HG03469 (cell line): ENCODE data around the gene PRSS8.
"Not testable (repeated sequence)": the region's sequence is repeated elsewhere in the genome, so short reads cannot be mapped to it uniquely, and the experiment has no call there.

Source experiments
- ATAC-seq: cut with Tn5 transposase; IDR thresholded peaks from one replicate; pipeline ENCODE4 v1.9.1; 2021; ENCODE audit warnings: mild to moderate bottlenecking, moderate library complexity, moderate number of reproducible peaks; ENCODE audit not compliant: unreplicated experiment

The PRSS8 gene

DNA sequence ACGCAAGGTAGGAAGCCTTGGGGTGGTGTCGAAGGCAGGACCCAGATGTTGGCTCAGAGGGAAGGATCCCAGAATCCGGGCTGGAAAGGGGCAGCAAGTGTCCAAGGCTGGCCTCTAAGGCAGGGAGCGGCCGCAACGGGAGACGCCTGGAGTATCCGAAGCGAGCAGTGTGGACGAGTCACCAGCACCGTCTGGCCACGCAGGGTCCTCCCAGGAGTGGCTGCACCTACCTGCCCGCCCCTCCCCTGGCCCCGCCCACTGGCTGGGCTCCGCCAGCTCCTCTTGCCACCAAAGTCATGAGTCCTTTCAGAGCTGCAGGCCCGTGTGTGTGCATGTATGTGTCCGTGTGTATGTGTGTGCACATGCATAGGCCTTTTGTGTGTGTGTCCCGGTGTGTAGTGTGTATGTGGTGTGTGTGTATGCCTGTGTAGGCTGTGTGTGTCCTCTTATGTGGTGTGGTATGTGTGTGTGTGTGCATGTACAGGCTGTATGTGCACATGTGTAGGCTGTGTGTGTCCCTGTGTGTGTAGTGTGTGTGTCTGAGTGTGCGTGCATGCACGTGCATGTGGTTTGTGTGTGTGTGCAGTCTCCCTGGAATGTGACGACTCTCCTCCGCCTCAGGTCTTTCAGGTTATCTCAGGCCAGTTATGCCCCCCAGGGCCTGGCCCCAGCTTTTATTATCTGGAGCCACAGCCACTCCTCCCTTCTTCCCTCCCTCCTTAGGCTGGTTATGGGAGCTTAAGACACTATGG is at the start of gene PRSS8:
Gene PRSS8 (minus strand): TSS at position 193 of the 752 bp plus-strand sequence. CDS start 229 bp downstream, outside the sequence.
- ATAC-seq: no peak

DNA sequence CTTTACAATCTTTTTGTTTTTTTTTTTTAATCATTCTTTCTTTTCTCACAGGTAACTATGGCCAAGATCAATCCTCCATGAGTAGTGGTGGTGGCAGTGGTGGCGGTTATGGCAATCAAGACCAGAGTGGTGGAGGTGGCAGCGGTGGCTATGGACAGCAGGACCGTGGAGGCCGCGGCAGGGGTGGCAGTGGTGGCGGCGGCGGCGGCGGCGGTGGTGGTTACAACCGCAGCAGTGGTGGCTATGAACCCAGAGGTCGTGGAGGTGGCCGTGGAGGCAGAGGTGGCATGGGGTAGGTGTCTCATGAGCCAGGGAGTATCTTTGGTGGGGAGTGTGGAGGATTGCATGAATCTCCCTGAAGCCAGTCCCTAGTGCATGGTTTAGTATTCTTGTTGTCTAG is 49.4 kb upstream of the PRSS8 start:
- no peak for ATAC-seq

DNA sequence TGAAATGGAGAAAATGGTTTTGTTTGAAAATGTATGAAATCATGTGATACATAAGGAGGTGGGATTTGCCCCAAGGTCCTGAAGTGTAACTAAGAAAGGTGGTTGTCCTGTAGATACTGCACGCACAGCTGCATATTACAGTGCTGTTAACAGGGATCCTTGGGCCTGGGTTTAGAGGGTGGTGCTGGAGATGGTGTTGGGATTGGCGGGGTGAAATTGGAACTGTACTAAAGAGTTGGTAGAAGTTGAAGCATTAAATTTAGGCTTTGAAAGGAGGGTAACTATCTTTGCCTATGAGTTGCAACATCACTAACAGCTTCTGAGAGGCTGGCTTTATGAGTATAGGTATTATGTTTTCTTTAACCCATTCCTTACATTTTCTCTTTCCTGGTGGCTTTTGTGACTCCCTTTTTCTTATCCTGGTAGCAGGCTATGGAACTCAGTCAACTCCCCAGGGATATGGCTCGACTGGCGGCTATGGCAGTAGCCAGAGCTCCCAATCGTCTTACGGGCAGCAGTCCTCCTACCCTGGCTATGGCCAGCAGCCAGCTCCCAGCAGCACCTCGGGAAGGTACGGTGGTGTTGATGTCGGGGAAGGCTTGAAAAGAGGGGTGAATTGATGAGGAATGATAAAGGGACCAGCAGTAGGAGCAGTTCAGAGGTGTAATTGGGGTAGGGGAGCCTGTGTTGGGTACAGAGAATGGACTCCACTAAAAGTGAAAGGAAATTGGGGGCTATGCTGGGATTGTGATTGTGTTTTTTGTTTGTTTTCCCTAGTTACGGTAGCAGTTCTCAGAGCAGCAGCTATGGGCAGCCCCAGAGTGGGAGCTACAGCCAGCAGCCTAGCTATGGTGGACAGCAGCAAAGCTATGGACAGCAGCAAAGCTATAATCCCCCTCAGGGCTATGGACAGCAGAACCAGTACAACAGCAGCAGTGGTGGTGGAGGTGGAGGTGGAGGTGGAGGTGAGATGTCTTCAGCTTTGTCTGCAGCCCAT is 48.2 kb upstream of the PRSS8 start:
- ATAC-seq: no peak

DNA sequence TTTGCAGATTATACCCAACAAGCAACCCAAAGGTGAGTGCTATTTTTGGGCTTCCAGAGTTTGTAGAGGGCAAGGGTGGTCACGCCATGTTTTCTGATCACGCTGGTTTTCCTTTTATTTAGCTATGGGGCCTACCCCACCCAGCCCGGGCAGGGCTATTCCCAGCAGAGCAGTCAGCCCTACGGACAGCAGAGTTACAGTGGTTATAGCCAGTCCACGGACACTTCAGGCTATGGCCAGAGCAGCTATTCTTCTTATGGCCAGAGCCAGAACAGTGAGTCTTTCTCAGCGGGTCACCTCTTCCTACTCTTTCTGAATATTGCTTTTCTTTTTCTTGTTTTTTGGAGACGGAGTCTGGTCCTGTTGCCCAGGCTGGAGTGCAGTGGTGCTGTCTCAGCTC is 46.9 kb upstream of the PRSS8 start:
- no peak for ATAC-seq

DNA sequence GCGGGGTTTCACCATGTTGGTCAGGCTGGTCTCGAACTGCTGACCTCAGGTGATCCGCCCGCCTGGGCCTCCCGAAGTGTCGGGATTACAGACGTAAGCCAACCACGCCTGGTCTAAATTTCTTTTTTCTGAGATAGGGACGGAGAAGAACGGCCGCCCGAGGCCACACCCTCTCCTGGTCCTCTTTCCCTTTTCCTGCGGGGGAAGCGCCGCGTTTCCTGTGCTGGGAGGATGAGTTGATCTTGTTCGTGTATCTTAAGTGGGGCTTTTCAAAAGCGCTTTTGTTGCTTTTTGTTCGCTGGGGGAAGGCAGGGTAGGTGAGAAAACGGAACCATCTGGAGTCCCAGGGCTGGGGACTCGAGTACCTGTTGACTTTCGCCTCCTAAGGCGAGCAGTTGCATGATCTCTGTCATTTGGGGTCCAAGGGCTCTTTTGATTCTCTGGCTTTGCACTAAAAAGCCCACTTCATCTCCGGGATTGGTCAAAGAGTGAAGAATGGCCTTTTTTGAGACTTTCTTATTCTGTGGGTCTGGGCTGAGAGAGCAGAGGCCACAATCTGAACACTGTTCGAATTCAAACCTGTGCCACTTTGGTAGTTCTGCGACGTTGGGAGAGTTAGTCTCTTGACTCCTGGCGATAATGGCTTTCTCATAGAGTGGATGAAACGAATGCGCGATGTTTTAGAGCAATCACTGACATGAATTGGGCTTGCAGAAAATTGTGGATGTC is 45.7 kb upstream of the PRSS8 start:
- ATAC-seq: no peak

DNA sequence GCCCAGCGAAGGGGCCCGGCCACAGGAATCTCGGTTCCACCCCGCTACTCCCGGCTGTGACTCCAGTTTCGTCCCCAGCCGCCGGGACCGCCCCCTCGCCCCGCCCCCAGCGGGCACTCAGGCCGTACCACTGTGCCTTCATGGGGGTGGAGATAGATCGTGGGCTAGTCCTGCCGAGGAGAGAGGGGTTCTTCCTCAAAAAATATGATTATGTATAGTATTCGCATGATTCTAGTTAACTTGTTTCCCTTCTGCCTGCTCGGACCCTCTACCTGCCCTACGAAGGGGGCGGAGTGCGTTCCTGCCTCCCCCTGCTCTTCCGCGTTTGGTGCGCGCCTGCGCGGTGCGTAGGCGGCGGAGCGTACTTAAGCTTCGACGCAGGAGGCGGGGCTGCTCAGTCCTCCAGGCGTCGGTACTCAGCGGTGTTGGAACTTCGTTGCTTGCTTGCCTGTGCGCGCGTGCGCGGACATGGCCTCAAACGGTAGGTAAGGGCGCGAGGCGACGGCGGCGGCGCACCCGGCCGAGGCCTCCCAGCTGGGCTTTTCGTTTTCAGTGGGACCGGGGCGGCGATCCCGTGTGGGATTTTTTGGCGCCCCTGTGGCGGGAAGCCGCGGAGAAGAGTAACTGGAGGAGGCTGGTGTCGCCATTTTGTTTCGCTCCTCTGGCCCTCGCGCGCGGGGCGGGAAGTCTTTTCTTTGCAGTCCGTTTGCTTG is 44.4 kb upstream of the PRSS8 start, which contains the start of gene FUS:
Gene FUS (plus strand): TSS at position 393 of the 713 bp plus-strand sequence. CDS start 76 bp downstream, at position 469.
- ATAC-seq: peak; percentile 41

DNA sequence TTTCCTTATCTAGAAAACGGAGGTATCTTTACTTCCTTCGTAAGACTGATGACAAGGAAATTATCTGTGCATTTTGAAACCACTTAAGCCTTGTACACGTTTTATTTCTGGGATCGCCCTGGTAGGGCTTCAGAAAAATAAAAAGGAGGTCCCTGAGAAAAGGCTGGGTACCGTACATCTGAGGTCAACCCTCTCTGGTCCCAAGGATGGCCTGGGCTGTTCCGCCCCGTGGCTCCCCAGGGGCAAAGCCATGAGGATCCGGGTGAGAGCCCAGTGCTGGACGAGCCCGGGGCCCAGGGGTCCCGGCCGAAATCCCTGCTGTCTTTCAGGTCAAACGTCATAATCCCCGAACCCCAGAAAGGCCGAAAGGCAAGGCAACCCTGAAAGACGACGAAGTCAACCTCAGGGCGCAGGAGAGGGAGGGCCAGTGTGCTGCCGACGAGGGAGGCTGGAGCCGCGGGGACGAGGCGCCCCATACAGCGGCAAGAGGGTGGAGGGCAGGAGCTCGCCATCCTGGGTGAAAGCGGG is 43.8 kb upstream of the PRSS8 start:
- peak; percentile 2 for ATAC-seq

DNA sequence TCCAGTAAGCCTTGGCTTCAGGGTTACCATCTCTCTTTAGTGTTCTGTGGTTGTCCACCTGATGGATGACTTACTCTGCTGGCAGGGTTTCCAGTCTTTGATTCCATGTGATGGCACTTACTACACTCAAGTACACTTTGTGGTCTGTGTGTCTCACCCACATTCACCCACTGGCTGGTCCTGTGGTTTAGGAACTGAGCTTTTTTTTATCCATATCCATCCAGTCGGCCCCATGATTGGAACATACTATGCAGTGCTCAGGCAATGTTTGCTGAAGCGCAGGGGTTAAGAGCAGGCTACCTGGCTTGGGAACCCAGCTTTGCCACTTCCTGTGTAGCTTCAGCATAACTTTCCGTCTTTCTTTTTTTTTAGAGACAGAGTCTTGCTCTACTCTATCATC is 41.6 kb upstream of the PRSS8 start:
- no peak for ATAC-seq

DNA sequence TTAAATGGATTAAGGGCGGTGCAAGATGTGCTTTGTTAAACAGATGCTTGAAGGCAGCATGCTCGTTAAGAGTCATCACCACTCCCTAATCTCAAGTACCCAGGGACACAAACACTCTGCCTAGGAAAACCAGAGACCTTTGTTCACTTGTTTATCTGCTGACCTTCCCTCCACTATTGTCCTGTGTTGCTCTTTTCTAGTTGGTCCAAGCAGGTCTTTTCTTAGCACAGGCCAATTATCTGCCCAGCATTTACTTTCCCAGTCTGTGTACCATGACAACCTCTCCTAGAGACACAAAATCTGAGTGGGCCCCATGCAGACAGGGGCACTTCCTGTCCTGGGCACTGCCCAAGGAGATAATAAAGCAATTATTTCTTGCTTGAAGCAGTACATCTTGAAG is 34.5 kb upstream of the PRSS8 start:
- ATAC-seq: not testable (repeated sequence)

DNA sequence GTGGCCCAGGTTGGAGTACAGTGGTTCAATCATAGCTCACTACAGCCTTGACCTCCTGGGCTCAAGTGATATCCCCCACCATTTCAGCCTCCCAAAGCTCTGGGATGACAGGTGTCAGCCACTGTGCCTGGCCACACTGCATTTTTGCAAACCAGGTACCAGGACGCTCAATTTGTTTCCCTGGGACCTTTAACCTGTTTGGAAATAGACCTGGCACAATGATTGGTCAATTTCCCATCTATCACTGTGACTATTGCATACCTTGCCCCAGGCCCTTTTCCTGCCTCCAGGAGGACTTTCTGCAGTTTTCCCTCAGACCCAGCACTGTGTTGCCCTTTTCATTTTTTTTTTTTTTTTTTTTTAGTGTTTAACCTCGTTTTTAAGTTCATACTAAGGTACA is 33.3 kb upstream of the PRSS8 start:
- ATAC-seq: no peak

DNA sequence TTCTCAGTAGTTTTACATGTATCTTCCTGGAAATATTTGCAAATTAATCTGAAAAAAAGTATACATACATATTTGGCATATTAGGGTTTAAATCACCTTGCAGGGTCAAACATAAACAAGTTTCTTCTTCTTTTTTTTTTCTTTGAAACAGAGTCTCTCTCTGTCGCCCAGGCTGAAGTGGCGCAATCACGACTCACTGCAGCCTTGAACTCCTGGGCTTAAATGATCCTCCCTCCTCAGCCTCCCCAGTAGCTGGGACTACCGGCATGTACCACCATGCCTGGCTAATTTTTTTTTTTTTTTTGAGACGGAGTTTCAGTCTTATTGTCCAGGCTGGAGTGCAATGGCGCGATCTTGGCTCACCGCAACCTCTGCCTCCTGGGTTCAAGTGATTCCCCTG is 31.8 kb upstream of the PRSS8 start:
- ATAC-seq: no peak

DNA sequence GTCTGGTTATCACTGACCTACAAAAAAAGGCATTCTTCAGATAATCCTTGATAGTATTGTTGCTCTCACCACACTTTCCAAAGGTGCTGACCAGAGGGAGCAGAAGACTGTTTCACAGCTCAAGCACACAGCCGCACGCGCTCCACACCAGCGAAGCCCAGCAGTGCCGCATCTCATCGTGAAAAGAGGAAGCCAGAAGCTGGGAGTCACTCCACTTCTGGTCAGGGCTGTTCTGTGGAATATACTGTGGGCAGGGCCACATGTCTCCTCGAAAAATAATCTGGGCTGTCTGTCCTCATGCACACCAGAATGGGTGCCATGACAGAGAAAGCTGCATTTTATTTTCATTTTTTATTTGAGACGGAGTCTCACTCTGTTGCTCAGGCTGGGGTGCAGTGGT is 21.6 kb upstream of the PRSS8 start:
- no peak for ATAC-seq

DNA sequence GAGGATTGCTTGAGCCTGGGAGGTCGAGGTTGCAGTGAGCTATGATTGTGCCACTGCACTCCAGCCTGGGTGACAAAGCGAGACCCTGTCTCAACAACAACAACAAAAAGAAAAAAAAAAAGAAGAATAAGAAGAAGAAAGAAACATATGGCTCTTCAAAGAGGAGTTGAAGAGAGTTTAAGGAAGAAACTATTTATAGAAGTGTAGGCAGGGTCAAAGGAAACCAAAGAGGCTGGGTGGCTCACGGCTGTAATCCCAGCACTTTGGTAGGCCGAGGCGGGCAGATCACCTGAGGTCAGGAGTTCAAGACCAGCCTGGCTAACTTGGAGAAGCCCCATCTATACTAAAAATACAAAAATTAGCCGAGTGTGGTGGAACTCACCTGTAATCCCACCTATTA is 15.4 kb upstream of the PRSS8 start:
- not testable (repeated sequence) for ATAC-seq

DNA sequence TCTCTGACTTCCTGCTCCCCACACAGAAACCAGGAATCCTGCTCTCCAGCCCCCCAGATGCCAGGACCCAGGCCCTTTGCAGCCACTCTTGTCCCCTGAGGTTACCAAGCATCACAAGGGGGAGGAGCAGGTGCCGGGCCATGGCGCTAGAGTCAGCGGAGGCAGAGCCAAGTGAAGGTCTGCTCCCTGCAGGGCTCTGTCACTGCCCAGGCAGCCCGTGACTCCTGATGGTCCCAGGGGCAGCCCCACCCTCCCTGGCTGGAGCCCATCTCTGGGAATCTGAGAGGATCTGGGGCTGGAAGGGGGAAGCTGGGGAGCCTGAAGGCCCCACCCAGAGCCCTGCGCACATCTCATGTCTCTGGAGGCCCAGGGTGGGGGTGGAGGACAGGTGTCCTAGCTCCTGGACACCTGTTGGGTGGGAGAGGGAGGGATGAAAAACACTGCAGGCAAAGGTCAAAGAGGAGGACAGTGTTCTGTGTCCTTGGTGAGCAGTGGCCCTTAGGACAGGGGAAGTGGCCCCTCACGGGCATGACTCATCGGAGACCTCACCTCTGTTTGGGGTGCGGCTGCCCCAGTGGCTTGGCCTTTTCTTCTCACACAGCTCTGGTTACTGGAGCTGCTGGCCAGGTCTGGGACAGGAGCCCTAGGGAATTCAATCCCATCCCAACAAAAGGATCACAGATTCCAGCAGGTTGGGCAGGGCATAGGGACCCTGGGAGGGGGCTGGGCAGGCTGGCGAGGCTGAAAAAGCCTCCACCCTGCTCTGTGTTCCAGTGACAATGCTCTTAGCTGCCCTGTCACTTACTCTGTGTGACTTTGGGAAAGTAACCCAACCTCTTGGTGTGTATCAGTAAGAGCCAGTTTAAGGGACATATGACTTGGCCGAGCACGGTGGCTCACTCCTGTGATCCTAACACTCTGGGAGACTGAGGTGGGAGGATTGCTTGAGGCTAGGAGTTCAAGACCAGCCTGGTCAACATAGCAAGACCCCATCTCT is 14.7 kb upstream of the PRSS8 start, which contains the start of gene PRSS36:
Gene PRSS36 (minus strand): TSS at position 173 of the 997 bp plus-strand sequence. CDS start 31 bp downstream, at position 142.
- ATAC-seq: no peak

DNA sequence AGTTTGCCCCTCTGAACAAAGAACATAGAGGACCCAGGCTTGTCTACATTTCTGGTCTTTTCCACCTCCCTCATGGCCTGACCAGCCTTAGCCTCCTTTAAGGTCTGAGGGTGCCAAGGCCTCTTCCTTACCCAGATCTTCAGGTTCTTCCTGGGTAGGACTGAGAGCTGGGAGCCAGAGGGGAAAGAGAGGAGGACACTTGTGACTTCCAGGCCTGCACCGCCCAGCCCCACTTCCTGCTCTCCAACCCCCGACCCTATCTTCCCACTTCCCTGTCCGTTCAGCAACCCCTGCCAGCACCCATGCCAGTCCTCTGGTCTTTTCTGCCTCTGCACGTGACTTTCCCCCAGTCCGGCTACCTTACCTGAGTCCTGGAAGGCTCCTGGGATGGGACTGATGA is 13.8 kb upstream of the PRSS8 start:
- no peak for ATAC-seq

DNA sequence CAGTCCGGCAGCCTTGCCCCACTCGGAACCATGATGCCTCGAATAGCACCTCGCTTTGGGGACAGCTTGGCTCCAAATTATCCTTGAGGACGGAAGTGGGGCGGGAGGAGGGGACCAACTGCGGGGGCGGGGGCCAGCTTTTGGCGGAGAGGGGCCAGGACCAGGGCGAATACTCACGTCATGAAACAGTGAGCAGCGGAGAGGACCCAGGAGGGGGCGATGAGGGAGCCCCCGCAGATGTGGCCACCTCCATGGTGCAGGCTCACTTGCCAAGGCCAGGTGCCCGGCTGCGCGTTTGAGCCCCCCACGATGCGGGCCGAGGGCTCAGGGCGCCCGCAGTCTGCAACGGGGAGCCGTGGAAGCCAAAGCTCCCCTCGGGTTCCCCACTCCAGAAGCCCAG is 13.4 kb upstream of the PRSS8 start:
- ATAC-seq: no peak

DNA sequence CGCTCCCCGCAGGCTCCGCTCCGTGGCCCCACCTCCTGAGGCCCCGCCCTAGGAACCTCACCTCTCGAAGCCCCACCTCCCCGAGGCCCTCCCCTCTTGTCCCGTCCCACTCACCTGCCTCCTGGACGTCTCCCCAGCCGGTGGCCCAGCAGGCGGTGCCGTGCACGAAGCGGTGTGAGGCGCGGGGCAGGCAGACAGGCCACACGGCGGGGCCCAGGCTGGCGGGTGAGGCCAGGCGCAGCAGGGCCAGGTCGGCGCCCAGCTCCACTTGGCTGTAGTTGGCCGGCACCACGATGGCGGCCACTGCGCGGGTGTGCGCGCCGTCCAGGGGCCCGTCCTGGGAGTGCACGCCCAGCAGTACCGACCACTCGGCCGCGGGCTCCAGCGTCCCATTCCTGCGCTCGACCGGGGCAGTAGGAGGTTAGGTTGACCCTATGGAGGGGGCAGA is 12.8 kb upstream of the PRSS8 start:
- no peak for ATAC-seq

DNA sequence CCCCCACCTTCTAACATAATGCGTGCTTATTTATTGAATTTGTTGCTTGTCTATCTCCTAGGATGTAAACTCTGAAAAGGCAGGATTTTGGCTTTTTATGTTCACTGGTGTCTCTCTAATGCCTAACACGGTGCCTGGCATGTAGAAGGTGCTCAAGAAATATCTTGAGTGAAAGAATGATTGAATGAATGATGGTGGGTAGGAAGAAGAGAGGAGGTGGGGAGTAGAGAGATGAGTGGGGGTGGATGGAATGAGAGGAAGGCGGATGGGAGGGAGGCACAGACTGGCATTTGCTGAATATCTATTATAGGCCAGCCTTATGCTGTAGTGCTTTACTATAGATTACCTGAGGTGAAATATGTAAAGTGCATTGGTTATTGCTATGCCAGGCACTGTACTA is 12.0 kb upstream of the PRSS8 start:
- no peak for ATAC-seq
